OCI-LY1 (cell line): Measurements from ENCODE around the gene LRTM2.

Experiments
- H2AFZ ChIP-seq: fragments of 200-600 bp; sonication (generic), shearing (Covaris generic); 2 replicates; pipeline ENCODE4 v1.6.0; 2014; ENCODE audit warnings: antibody characterized with exemption, mild to moderate bottlenecking, low read length
- H3F3A ChIP-seq: fragments of 200-600 bp; sonication (generic), shearing (Covaris generic); 2 replicates; pipeline ENCODE4 v1.6.0; 2014; ENCODE audit warnings: mild to moderate bottlenecking, antibody characterized with exemption, low read length, moderate library complexity; ENCODE audit not compliant: insufficient read depth
- H3K27ac ChIP-seq: fragments of 200-600 bp; sonication (generic); 2 replicates; pipeline ENCODE4 v1.5.1; 2014; ENCODE audit warnings: low read length, mixed run types, mild to moderate bottlenecking, low read depth; ENCODE audit not compliant: poor library complexity, severe bottlenecking
- H3K27me3 ChIP-seq: fragments of 200-600 bp; sonication (generic); 2 replicates; pipeline ENCODE4 v1.6.0; 2014; ENCODE audit warnings: antibody characterized with exemption, mild to moderate bottlenecking, low read length, moderate library complexity; ENCODE audit not compliant: insufficient read depth
- H3K36me3 ChIP-seq: fragments of 200-600 bp; sonication (generic); 2 replicates; pipeline ENCODE4 v1.6.1; 2014; ENCODE audit warnings: mild to moderate bottlenecking, antibody characterized with exemption, low read length, moderate library complexity, mixed read lengths; ENCODE audit not compliant: insufficient read depth
- H3K4me1 ChIP-seq: fragments of 200-600 bp; sonication (generic); 2 replicates; pipeline ENCODE4 v1.5.1; 2014; ENCODE audit warnings: mild to moderate bottlenecking, low read length, moderate library complexity; ENCODE audit not compliant: insufficient read depth, severe bottlenecking
- H3K4me2 ChIP-seq: fragments of 200-600 bp; sonication (generic), shearing (Covaris generic); 2 replicates; pipeline ENCODE4 v1.6.1; 2014; ENCODE audit warnings: low read length
- H3K4me3 ChIP-seq: fragments of 200-600 bp; sonication (generic); 2 replicates; pipeline ENCODE4 v1.5.1; 2014; ENCODE audit warnings: low read length, low read depth, mild to moderate bottlenecking, mixed read lengths; ENCODE audit not compliant: poor library complexity, severe bottlenecking
- H3K79me2 ChIP-seq: fragments of 200-600 bp; shearing (Covaris generic); 2 replicates; pipeline ENCODE4 v1.6.1; 2016; ENCODE audit warnings: mixed run types, low read length, mixed read lengths; ENCODE audit not compliant: insufficient read depth
- H3K9ac ChIP-seq: fragments of 200-600 bp; sonication (generic), shearing (Covaris generic); 2 replicates; pipeline ENCODE4 v1.6.1; 2014; ENCODE audit warnings: mild to moderate bottlenecking, low read length, mixed read lengths
- H3K9me2 ChIP-seq: fragments of 200-600 bp; sonication (generic), shearing (Covaris generic); 2 replicates; pipeline ENCODE4 v1.6.1; 2014; ENCODE audit warnings: low read depth, mild to moderate bottlenecking, low read length, mixed read lengths
- H3K9me3 ChIP-seq: fragments of 200-600 bp; shearing (Covaris generic); 2 replicates; pipeline ENCODE4 v1.6.1; 2014; ENCODE audit warnings: low read length, mixed read lengths
- H4K20me1 ChIP-seq: fragments of 200-600 bp; sonication (generic), shearing (Covaris generic); 2 replicates; pipeline ENCODE4 v1.6.0; 2016; ENCODE audit warnings: mild to moderate bottlenecking, low read length; ENCODE audit not compliant: insufficient read depth
- CTCF ChIP-seq: fragments of 200-600 bp; sonication (generic), shearing (Covaris generic); IDR thresholded peaks from 2 replicates; pipeline ENCODE4 v1.5.1; 2017; ENCODE audit warnings: mild to moderate bottlenecking, antibody characterized with exemption, low read length, moderate library complexity, mixed read lengths
- EZH2 ChIP-seq: fragments of 200-600 bp; sonication (generic), shearing (Covaris generic); IDR thresholded peaks from 2 replicates; pipeline ENCODE4 v1.8.0; 2017; ENCODE audit warnings: borderline replicate concordance, mixed run types, mild to moderate bottlenecking, antibody characterized with exemption, low read length, moderate library complexity, mixed read lengths

The LRTM2 gene

DNA sequence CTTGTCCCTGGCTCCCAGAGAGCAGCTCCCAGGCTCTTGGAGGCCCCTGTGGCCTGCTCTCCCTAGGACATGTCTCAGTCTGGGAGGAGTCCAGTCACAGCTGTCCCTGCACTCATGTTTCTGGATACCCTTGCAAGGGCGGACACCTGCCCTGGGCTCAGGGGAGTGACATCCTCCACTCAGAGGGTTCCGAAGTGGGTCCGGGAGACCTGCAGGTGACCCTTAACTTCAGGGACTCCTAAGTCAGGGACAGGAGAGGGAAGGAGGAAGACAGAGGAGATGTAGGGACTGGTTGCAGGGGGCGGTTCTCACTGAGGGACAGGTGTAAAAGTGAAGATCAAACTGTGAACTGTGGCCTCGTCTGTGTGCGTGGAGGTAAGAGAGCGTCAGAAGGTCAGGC is 60.5 kb downstream of the LRTM2 start:
- H3K4me3 ChIP-seq = no peak overlapping the region
- H3K27ac ChIP-seq = no peak overlapping the region
- no peaks in the 10 kb centered on the region for H3K36me3 ChIP-seq
- H2AFZ ChIP-seq = no peak overlapping the region
- no peak for TF ChIP-seq CTCF
- H4K20me1 ChIP-seq = no peaks in the 10 kb centered on the region
- H3K9me3 ChIP-seq = no peaks in the 10 kb centered on the region
- no peaks in the 10 kb centered on the region for H3K4me1 ChIP-seq
- no peaks in the 10 kb centered on the region for H3K9me2 ChIP-seq
- no peaks in the 10 kb centered on the region for H3F3A ChIP-seq
- H3K9ac ChIP-seq = no peak overlapping the region
- H3K27me3 ChIP-seq = 0 out of 2 replicates have a peak, but pooled peaks cover 9% of the 10 kb centered on the region
- H3K79me2 ChIP-seq = no peaks in the 10 kb centered on the region
- H3K4me2 ChIP-seq = no peak overlapping the region

DNA sequence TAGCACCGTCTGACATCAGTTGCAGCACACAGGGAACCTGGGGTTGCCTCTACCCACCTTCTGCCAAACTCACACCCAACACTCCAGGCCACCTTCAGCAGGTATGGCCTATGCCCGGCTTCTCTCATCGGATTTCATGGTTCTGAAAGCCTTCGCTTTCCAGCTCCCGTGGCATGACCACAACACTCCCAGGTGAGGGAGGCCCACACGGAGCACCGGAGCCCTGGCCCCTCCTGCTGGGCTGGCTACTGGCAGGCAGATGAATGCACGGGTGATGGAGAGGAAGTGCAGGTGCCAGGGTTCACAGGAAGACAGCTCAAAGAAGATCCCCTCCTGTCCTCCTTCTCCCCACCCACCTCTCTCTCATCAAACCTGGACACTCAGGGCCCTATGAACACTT is 60.9 kb downstream of the LRTM2 start:
- no peaks in the 10 kb centered on the region for H3K9me2 ChIP-seq
- H3F3A ChIP-seq = no peaks in the 10 kb centered on the region
- TF ChIP-seq CTCF = no peak
- no peak for TF ChIP-seq EZH2
- no peaks in the 10 kb centered on the region for H4K20me1 ChIP-seq
- H2AFZ ChIP-seq = no peak overlapping the region
- 0 out of 2 replicates have a peak, but pooled peaks cover 9% of the 10 kb centered on the region for H3K27me3 ChIP-seq
- H3K27ac ChIP-seq = no peak overlapping the region
- H3K4me2 ChIP-seq = no peak overlapping the region
- no peaks in the 10 kb centered on the region for H3K79me2 ChIP-seq
- H3K4me3 ChIP-seq = no peak overlapping the region
- H3K9ac ChIP-seq = no peak overlapping the region
- H3K4me1 ChIP-seq = no peaks in the 10 kb centered on the region
- no peaks in the 10 kb centered on the region for H3K36me3 ChIP-seq
- H3K9me3 ChIP-seq = no peaks in the 10 kb centered on the region

GRCh38 chr12:1881936-1882335 is 61.6 kb downstream of the LRTM2 start:
- Histone ChIP-seq H3K79me2 (no peaks in the 10 kb centered on the region), H3K36me3 (no peaks in the 10 kb centered on the region), H3K9me3 (no peaks in the 10 kb centered on the region), H3K9me2 (no peaks in the 10 kb centered on the region), H3K4me2 (no peak overlapping the region), H3K27ac (no peak overlapping the region), H2AFZ (no peak overlapping the region), H3K4me3 (no peak overlapping the region), H4K20me1 (no peaks in the 10 kb centered on the region), H3K4me1 (no peaks in the 10 kb centered on the region), H3K9ac (no peak overlapping the region), H3K27me3 (peaks cover 11% of the 10 kb centered on the region; the same call in 1 of the 2 replicates), H3F3A (no peaks in the 10 kb centered on the region)
- no peak for TF ChIP-seq EZH2
- no peak for TF ChIP-seq CTCF
